Measurements from ENCODE around the gene RBM15B.
"Not testable (repeated sequence)": the region's sequence is repeated elsewhere in the genome, so short reads cannot be mapped to it uniquely, and the experiment has no call there.

The RBM15B gene

DNA sequence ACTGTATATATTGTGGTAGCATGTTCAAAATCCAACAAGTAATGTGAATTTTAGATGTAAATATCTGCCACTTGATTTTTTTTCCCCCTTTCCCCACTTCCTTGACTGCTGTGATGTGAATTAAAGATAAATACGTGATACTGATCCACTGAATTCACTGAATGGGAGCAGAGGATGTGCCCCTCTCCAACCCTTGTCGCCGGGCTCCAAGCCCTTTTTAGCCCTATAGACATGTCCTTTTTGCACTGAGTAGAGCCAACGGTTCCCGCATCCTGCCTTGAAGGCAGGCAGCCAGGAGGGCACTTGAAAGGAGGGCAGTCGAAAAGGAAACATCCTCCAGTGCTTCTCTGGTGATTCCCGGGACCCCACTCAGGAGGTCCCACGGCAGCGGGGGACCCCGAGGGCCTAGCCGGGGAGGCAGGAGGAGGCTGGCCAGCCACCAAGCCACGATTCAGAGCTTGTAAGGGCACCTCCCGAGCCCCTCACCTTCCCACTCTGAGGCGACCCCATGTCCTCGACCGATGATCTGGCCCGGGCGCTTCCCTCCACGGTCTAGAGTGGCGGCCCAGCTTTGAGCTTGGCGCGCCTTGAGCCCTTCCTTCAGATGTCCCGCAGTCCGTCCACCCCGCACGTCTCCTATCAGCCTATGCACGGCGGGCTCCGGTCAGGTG lies 6.9 kb upstream of the RBM15B start:
- no peaks in the 10 kb centered on the region for H3K9me3 ChIP-seq
- no peaks in the 10 kb centered on the region for H3K27me3 ChIP-seq
- H3K4me3 ChIP-seq = peak overlapping the region; percentile 92
- H3K36me3 ChIP-seq = peaks cover 27% of the 10 kb centered on the region
- peaks cover 27% of the 10 kb centered on the region for H4K20me1 ChIP-seq
- no peak for TF ChIP-seq Cebpa-rat (IDR thresholded peaks at IDR 0.05)
- peaks cover 75% of the 10 kb centered on the region for H3K4me1 ChIP-seq
- peak overlapping the region; percentile 87 for H3K4me2 ChIP-seq
- peak overlapping the region; percentile 98 for H3K9ac ChIP-seq
- H3K27ac ChIP-seq = peak overlapping the region; percentile 98

- Histone ChIP-seq H3K4me1 (peaks cover 75% of the 10 kb centered on the region), H3K4me2 (peak within 1 kb of the TSS; percentile 95), H3K9ac (peak within 1 kb of the TSS; percentile 98), H3K27me3 (no peaks in the 10 kb centered on the region), H3K36me3 (peaks cover 27% of the 10 kb centered on the region), H3K4me3 (peak within 1 kb of the TSS; percentile 92), H3K9me3 (no peaks in the 10 kb centered on the region), H3K27ac (peak within 1 kb of the TSS; percentile 98), H4K20me1 (peaks cover 33% of the 10 kb centered on the region)
- no peak for TF ChIP-seq Cebpa-rat (IDR thresholded peaks at IDR 0.05)
Measured at GRCh38 chr3:51384726-51385473, 6.2 kb upstream of the RBM15B start, which contains the start of gene MANF. TSS of gene MANF (plus strand) at chr3:51385291. CDS start at chr3:51385343, 52 bp downstream.

DNA sequence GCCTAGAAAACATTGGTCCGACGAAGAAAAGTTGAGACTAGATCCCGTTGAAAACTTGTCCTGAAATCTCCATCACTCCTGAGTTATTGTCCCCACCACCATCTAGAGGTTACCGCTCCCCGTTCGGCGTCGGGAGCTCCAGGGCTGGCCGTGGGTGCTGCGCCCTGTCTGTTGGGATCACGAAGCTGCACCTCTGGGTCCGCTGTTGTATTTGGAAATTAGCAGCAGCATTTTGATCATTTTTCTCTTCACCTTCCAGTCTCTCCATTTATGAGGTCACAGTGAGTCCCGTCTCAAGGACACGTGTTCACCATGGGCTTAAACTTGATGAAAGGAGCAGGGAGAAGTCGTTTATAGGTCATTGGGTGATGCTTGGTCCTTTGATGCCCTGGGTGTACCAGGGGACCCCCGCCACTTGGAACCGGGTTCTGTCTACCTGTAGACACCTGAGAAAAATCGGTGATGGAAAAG lies 5.4 kb upstream of the RBM15B start:
- peak overlapping the region; percentile 92 for H3K4me3 ChIP-seq
- peak overlapping the region; percentile 95 for H3K4me2 ChIP-seq
- peaks cover 27% of the 10 kb centered on the region for H3K36me3 ChIP-seq
- H3K27ac ChIP-seq = peak overlapping the region; percentile 79
- no peaks in the 10 kb centered on the region for H3K9me3 ChIP-seq
- TF ChIP-seq Cebpa-rat (IDR thresholded peaks at IDR 0.05) = no peak
- H4K20me1 ChIP-seq = peaks cover 33% of the 10 kb centered on the region
- H3K27me3 ChIP-seq = no peaks in the 10 kb centered on the region
- H3K4me1 ChIP-seq = peaks cover 75% of the 10 kb centered on the region
- peak overlapping the region; percentile 98 for H3K9ac ChIP-seq

- peak overlapping the region; percentile 95 for H3K4me2 ChIP-seq
- H3K4me1 ChIP-seq = peaks cover 70% of the 10 kb centered on the region
- H3K4me3 ChIP-seq = peak overlapping the region; percentile 92
- no peaks in the 10 kb centered on the region for H3K9me3 ChIP-seq
- peak overlapping the region; percentile 79 for H3K27ac ChIP-seq
- peak overlapping the region; percentile 98 for H3K9ac ChIP-seq
- peaks cover 33% of the 10 kb centered on the region for H4K20me1 ChIP-seq
- peaks cover 27% of the 10 kb centered on the region for H3K36me3 ChIP-seq
- H3K27me3 ChIP-seq = no peaks in the 10 kb centered on the region
- no peak for TF ChIP-seq Cebpa-rat (IDR thresholded peaks at IDR 0.05)
Measured at GRCh38 chr3:51386159-51386851, 4.8 kb upstream of the RBM15B start.

- H3K9ac ChIP-seq = peak overlapping the region; percentile 98
- no peaks in the 10 kb centered on the region for H3K9me3 ChIP-seq
- H3K4me2 ChIP-seq = peak overlapping the region; percentile 95
- peaks cover 36% of the 10 kb centered on the region for H4K20me1 ChIP-seq
- peak overlapping the region; percentile 79; the same call in 1 of the 2 replicates for H3K27ac ChIP-seq
- no peak for TF ChIP-seq Cebpa-rat (IDR thresholded peaks at IDR 0.05)
- H3K4me1 ChIP-seq = peaks cover 66% of the 10 kb centered on the region
- peak overlapping the region; percentile 92 for H3K4me3 ChIP-seq
- peaks cover 27% of the 10 kb centered on the region for H3K36me3 ChIP-seq
- H3K27me3 ChIP-seq = no peaks in the 10 kb centered on the region
Measured at GRCh38 chr3:51386852-51387229, 4.2 kb upstream of the RBM15B start.

DNA sequence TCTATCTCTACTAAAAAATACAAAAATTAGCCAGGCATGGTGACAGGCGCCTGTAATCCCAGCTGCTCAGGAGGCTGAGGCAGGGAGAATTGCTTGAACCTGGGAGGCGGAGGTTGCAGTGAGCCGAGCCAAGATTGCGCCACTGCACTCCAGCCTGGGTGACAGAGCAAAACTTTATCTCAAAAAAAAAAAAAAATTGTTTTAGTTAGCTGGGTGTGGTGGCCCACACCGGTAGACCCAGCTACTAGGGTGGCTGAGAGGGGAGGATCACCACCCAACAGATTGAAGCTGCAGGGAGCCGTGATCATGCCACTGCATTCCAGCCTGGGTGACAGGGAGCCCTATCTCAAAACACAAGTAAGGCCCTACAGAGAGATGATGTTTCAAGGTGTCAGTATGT lies 3.8 kb upstream of the RBM15B start:
- H3K9me3 ChIP-seq, H3K27me3 ChIP-seq, H3K27ac ChIP-seq: not testable (repeated sequence)
- H3K36me3 ChIP-seq = peaks cover 30% of the 10 kb centered on the region
- H3K4me3 ChIP-seq = peak overlapping the region; percentile 92; the same call in 1 of the 2 replicates
- peak overlapping the region; percentile 98; the same call in 1 of the 2 replicates for H3K9ac ChIP-seq
- peaks cover 69% of the 10 kb centered on the region for H3K4me1 ChIP-seq
- H3K4me2 ChIP-seq = peak overlapping the region; percentile 95
- H4K20me1 ChIP-seq = peaks cover 41% of the 10 kb centered on the region

DNA sequence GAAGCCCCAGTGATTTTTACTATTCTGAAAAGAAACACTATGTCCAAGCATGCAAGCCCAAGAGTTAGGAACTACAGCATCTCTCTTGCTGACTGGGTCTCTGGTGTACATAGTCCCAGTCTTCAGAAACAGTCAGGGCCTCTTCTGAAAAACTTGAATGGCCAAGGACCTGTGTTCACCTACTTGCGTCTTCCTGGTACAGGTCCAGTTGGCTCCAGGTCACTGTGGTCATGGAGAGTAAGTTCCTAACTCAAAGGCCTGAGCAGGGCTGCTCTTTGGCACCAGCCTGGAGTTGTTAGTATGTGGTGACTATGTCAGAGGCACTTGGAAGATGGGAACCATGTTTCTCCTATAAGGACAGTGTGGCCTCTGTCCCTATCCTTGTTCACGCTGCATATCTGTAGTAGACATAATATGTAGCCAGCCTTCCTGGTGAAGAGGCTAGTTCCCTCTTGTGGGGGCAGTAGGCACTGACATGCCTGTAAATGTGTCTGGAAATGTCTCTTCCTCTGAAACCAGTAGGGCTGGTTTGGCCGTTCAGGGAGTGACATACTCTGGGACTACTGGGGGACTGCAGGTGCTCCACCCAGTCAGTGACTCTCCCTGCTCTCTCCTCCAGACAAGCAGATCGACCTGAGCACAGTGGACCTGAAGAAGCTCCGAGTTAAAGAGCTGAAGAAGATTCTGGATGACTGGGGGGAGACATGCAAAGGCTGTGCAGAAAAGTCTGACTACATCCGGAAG lies 2.6 kb upstream of the RBM15B start:
- Histone ChIP-seq H4K20me1 (peaks cover 52% of the 10 kb centered on the region), H3K27ac (no peak overlapping the region), H3K36me3 (peaks cover 42% of the 10 kb centered on the region), H3K4me3 (no peak overlapping the region), H3K9ac (peak overlapping the region; percentile 98; the same call in 1 of the 2 replicates), H3K27me3 (no peaks in the 10 kb centered on the region), H3K4me1 (peaks cover 73% of the 10 kb centered on the region), H3K4me2 (peak overlapping the region; percentile 95), H3K9me3 (no peaks in the 10 kb centered on the region)
- TF ChIP-seq Cebpa-rat (IDR thresholded peaks at IDR 0.05) = no peak

DNA sequence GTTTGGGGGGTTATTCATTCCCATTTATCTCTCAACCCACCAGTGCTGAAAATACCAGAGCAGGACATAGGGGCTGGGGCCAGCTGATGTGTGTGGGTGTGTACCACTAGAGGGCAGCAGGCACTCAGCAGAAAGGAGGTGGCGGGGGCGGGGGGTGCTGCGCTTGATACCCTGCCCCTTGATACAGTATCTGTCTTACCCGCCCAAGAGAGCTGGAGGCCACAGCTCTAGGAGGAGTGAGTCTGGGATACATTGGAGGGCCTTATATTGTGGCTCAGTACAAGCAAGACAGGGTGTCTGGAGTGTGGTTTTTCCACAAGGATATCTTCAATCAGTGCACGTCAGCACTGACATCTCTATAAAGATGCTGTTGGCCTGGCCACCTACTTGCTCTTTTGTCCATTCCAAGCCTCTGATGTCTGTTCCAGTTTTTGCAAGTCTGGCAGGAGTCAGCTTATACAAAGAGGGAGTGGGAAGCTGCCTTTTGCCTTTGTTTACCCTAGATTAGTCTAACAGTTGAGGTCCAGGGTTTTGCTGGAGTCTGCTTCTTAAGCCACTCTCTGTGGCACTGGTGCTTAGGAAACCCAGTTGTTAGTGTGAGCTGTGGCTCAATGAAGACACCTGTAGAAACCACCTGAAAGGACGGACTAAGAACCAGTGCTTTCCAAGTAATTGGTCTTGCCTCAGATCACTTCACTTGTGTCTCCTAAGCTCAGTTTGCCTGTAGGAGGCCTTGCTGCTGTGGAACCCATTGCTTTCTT lies 1.5 kb upstream of the RBM15B start:
- Histone ChIP-seq H3K4me3 (no peak overlapping the region), H3K27me3 (no peaks in the 10 kb centered on the region), H3K4me2 (peak overlapping the region; percentile 95), H3K27ac (no peak overlapping the region), H3K9ac (no peak overlapping the region), H3K4me1 (peaks cover 77% of the 10 kb centered on the region), H3K36me3 (peaks cover 53% of the 10 kb centered on the region), H3K9me3 (no peaks in the 10 kb centered on the region), H4K20me1 (peaks cover 64% of the 10 kb centered on the region)
- TF ChIP-seq Cebpa-rat (IDR thresholded peaks at IDR 0.05) = no peak
